MM.1S (cell line): ENCODE results near the gene PAFAH1B2.

ENCODE experiments used
- DNase-seq: peaks from one replicate; pipeline ENCODE4 v3.0.0-alpha.2; 2015
- H2AFZ ChIP-seq: fragments of 300-600 bp; sonication (generic); 2 replicates; pipeline ENCODE4 v1.6.0; 2016; ENCODE audit warnings: antibody characterized with exemption, low read length
- H3F3A ChIP-seq: fragments of 300-600 bp; sonication (generic); 2 replicates; pipeline ENCODE4 v1.6.1; 2016; ENCODE audit warnings: mild to moderate bottlenecking, antibody characterized with exemption, low read length, moderate library complexity, mixed read lengths; ENCODE audit not compliant: insufficient read depth
- H3K27ac ChIP-seq: fragments of 300-600 bp; sonication (generic); 2 replicates; pipeline ENCODE4 v1.5.1; 2016; ENCODE audit warnings: mild to moderate bottlenecking, low read length
- H3K27me3 ChIP-seq: fragments of 300-600 bp; sonication (generic); replicated peaks from 2 replicates; pipeline ENCODE4 v1.6.0; 2016; ENCODE audit warnings: low read length; ENCODE audit not compliant: insufficient read depth
- H3K36me3 ChIP-seq: fragments of 300-600 bp; sonication (generic); replicated peaks from 2 replicates; pipeline ENCODE4 v1.6.1; 2016; ENCODE audit warnings: mild to moderate bottlenecking, low read length, mixed read lengths; ENCODE audit not compliant: insufficient read depth
- H3K4me1 ChIP-seq: fragments of 300-600 bp; sonication (generic); 2 replicates; pipeline ENCODE4 v1.6.1; 2016; ENCODE audit warnings: low read length, mixed read lengths
- H3K4me2 ChIP-seq: fragments of 300-600 bp; sonication (generic); 2 replicates; pipeline ENCODE4 v1.6.0; 2016; ENCODE audit warnings: low read depth, low read length
- H3K4me3 ChIP-seq: fragments of 300-600 bp; sonication (generic); 2 replicates; pipeline ENCODE4 v1.5.1; 2016; ENCODE audit warnings: low read length, mixed read lengths
- H3K79me2 ChIP-seq: fragments of 300-600 bp; sonication (generic); 2 replicates; pipeline ENCODE4 v1.6.1; 2016; ENCODE audit warnings: mixed run types, low read length, mixed read lengths
- H3K9ac ChIP-seq: fragments of 300-600 bp; sonication (generic); 2 replicates; pipeline ENCODE4 v1.6.1; 2016; ENCODE audit warnings: low read length, mixed read lengths
- H3K9me2 ChIP-seq: fragments of 300-600 bp; sonication (generic); replicated peaks from 2 replicates; pipeline ENCODE4 v1.6.1; 2016; ENCODE audit warnings: mild to moderate bottlenecking, low read length, mixed read lengths; ENCODE audit not compliant: insufficient read depth
- H3K9me3 ChIP-seq: fragments of 300-600 bp; sonication (generic); replicated peaks from 2 replicates; pipeline ENCODE4 v1.6.1; 2016; ENCODE audit warnings: mild to moderate bottlenecking, low read length, mixed read lengths; ENCODE audit not compliant: insufficient read depth
- H4K20me1 ChIP-seq: fragments of 300-600 bp; sonication (generic); 2 replicates; pipeline ENCODE4 v1.6.1; 2016; ENCODE audit warnings: mild to moderate bottlenecking, low read length, moderate library complexity, mixed read lengths; ENCODE audit not compliant: insufficient read depth
- EZH2 ChIP-seq: fragments of 300-600 bp; sonication (generic); optimal IDR thresholded peaks from 2 replicates; pipeline ENCODE3; 2017; ENCODE audit warnings: low read depth, mild to moderate bottlenecking, antibody characterized with exemption, low read length, mixed read lengths
- EZH2phosphoT487 ChIP-seq: fragments of 300-600 bp; sonication (generic); IDR thresholded peaks from 2 replicates; pipeline ENCODE4 v1.6.1; 2018; ENCODE audit warnings: antibody characterized with exemption, low read length
- TF ChIP-seq, protein P1 (sequence below): fragments of 300-600 bp; sonication (generic); IDR thresholded peaks from 2 replicates; pipeline ENCODE4 v1.5.1; 2016; ENCODE audit warnings: antibody characterized with exemption, low read length, mixed read lengths

The PAFAH1B2 gene

DNA sequence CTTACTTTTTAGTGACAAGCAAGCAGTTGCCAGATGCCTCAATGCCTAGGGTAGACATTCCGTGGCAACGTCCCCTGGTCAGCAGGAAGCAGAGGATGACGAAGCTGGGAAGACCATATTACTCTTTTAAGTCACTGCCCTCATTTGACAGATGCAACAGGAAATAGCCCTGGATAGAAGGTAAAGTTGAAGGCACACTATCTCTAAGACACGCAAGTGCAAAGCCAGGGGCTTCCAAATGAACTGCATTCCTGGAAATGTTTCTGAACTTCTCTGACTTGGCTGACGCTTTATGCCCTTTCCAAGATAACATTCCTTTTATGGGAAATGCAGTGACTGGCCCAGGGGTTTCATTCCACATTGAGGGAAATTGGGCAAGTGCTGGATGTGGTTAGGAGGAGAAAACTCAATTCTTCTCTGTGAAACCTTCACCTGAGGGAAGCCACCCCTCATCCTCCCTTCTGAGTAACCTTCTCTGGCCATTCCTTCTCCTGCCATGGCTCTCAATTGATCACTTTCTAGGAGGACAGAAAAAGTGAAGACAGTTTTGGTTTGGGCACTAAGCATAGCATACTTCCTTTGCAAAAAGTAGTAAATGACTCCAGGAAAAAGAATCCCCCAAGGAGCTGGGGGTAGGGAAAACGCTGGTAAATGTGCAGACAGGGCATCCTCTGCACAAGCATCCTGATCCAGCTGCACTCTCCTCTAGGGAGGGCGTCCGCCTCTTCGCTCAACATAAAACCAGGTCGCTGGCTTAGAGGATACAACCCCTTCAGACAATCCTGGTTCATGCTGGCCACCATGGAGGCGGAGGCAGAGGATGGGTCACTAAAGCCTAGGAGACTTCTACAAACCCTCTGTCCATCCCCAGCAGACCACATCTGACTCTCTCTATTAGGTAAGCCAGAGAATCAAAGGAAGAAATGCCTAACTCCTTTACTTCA is 73.3 kb downstream of the PAFAH1B2 start:
- no peak for TF ChIP-seq EZH2
- no peak for TF ChIP-seq EZH2phosphoT487
- Histone ChIP-seq H3K9ac (no peak overlapping the region), H3K27ac (no peak overlapping the region), H3K9me3 (no peaks in the 10 kb centered on the region), H3K4me3 (no peak overlapping the region), H3K9me2 (no peaks in the 10 kb centered on the region), H3K4me2 (no peak overlapping the region), H3F3A (no peaks in the 10 kb centered on the region), H3K27me3 (no peaks in the 10 kb centered on the region), H3K36me3 (peaks cover 6% of the 10 kb centered on the region; the same call in 1 of the 2 replicates), H3K79me2 (no peaks in the 10 kb centered on the region), H2AFZ (no peak overlapping the region), H4K20me1 (no peaks in the 10 kb centered on the region), H3K4me1 (no peaks in the 10 kb centered on the region)
- DNase-seq = no peak

DNA sequence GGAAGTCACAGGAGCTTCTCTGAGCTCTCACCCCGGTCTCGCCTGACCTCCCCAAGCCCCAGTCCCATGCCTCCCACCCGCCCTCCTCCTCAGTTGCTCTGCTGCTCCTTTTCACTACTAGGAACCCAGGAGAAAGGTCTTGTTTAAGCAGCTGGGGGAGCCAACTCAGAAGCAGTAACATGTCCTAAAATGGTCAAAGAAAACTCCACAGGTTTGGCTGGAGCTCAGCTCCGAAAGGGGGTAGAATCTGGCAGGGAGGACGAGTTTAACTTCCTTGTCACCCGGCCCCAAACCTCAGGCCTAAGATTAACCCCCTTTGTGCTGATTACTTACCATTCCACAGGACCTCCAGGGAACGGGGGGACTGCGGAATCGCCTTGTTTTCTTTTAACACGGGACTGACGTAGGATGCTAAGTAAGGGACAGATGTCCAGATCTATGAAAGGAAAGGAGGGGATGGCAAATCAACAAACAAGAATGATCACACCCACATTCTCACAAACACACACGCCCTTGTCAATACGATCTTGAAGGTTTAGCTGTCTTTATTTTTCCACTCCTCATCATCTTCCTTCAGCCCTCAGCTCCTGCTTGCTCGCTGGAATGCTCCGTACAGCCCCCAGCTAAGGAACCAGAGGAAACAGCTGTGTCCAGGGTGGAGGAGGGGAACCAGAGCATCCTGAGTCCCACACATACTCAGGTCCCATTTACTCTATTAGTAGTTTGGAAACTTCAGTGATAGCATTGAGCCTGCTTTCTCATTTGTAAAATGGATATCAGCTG is 74.2 kb downstream of the PAFAH1B2 start:
- Histone ChIP-seq H3K9me2 (no peaks in the 10 kb centered on the region), H2AFZ (no peak overlapping the region), H3K27me3 (no peaks in the 10 kb centered on the region), H3K79me2 (no peaks in the 10 kb centered on the region), H3K4me1 (no peaks in the 10 kb centered on the region), H3K4me2 (no peak overlapping the region), H3K27ac (no peak overlapping the region), H3K9ac (no peak overlapping the region), H4K20me1 (no peaks in the 10 kb centered on the region), H3K4me3 (no peak overlapping the region), H3K36me3 (peaks cover 3% of the 10 kb centered on the region; the same call in 1 of the 2 replicates), H3K9me3 (no peaks in the 10 kb centered on the region), H3F3A (no peaks in the 10 kb centered on the region)
- no peak for TF ChIP-seq EZH2
- TF ChIP-seq EZH2phosphoT487 = no peak
- TF ChIP-seq, protein P1, sequence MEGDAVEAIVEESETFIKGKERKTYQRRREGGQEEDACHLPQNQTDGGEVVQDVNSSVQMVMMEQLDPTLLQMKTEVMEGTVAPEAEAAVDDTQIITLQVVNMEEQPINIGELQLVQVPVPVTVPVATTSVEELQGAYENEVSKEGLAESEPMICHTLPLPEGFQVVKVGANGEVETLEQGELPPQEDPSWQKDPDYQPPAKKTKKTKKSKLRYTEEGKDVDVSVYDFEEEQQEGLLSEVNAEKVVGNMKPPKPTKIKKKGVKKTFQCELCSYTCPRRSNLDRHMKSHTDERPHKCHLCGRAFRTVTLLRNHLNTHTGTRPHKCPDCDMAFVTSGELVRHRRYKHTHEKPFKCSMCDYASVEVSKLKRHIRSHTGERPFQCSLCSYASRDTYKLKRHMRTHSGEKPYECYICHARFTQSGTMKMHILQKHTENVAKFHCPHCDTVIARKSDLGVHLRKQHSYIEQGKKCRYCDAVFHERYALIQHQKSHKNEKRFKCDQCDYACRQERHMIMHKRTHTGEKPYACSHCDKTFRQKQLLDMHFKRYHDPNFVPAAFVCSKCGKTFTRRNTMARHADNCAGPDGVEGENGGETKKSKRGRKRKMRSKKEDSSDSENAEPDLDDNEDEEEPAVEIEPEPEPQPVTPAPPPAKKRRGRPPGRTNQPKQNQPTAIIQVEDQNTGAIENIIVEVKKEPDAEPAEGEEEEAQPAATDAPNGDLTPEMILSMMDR = no peak
- no peak for DNase-seq

DNA sequence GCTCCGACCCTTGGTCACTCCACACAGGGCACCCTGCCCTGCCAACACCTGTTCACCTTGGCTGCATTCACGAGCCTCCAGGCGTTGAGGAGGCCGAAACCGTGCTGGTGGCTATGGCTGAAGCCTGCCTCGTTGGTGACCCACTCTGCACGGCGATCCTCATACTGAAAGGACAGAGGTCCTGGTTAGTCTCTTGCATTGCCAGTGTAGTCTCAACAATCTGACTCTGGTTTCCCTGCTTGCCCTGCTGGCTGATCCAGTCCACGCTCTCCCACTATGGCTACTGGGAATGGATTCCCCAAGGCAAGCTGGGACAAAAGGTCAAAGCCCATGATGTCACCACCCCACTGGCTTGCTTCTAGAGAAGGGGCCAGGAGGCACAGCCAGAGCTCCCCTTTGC is 74.9 kb downstream of the PAFAH1B2 start:
- Histone ChIP-seq H3K79me2 (no peaks in the 10 kb centered on the region), H3K27ac (no peak overlapping the region), H3K9ac (no peak overlapping the region), H3K9me3 (no peaks in the 10 kb centered on the region), H4K20me1 (no peaks in the 10 kb centered on the region), H3K9me2 (no peaks in the 10 kb centered on the region), H3K4me2 (no peak overlapping the region), H3K4me1 (no peaks in the 10 kb centered on the region), H3K27me3 (no peaks in the 10 kb centered on the region), H2AFZ (no peak overlapping the region), H3K36me3 (peaks cover 3% of the 10 kb centered on the region; the same call in 1 of the 2 replicates), H3F3A (no peaks in the 10 kb centered on the region), H3K4me3 (no peak overlapping the region)
- DNase-seq = no peak
- TF ChIP-seq EZH2phosphoT487 (no peak), EZH2 (no peak)
- TF ChIP-seq, protein P1 = no peak
